Loucy (cell line): ENCODE results near the gene MBTD1.

Experiments
- H2AFZ ChIP-seq: fragments of 200-600 bp; sonication (generic); 2 replicates; pipeline ENCODE4 v1.6.0; 2016; ENCODE audit warnings: antibody characterized with exemption, mild to moderate bottlenecking, low read length, moderate library complexity
- H3F3A ChIP-seq: fragments of 200-600 bp; 2 replicates; pipeline ENCODE4 v1.6.0; 2016; ENCODE audit warnings: antibody characterized with exemption, low read depth, mild to moderate bottlenecking
- H3K27me3 ChIP-seq: fragments of 200-600 bp; sonication (generic); 2 replicates; pipeline ENCODE4 v1.6.1; 2014; ENCODE audit warnings: low read length, mild to moderate bottlenecking; ENCODE audit not compliant: insufficient read depth, poor library complexity, severe bottlenecking
- H3K36me3 ChIP-seq: fragments of 200-600 bp; sonication (generic); 2 replicates; pipeline ENCODE4 v1.6.1; 2016; ENCODE audit warnings: low read length; ENCODE audit not compliant: insufficient read depth
- H3K4me1 ChIP-seq: fragments of 200-600 bp; sonication (generic); 2 replicates; pipeline ENCODE4 v1.5.1; 2014; ENCODE audit warnings: low read length, mild to moderate bottlenecking; ENCODE audit not compliant: insufficient read depth, poor library complexity, severe bottlenecking
- H3K4me2 ChIP-seq: fragments of 200-600 bp; sonication (generic); 2 replicates; pipeline ENCODE4 v1.6.0; 2014; ENCODE audit warnings: antibody characterized with exemption, low read length, low read depth, mild to moderate bottlenecking; ENCODE audit not compliant: poor library complexity, severe bottlenecking
- H3K4me3 ChIP-seq: fragments of 200-600 bp; sonication (generic); 2 replicates; pipeline ENCODE4 v1.5.1; 2014; ENCODE audit warnings: low read length, mild to moderate bottlenecking, mixed read lengths; ENCODE audit not compliant: poor library complexity, severe bottlenecking
- H3K79me2 ChIP-seq: fragments of 200-600 bp; sonication (generic); 2 replicates; pipeline ENCODE4 v1.6.1; 2014; ENCODE audit warnings: low read length; ENCODE audit not compliant: insufficient read depth
- H3K9ac ChIP-seq: fragments of 200-600 bp; sonication (generic); 2 replicates; pipeline ENCODE4 v1.6.0; 2014; ENCODE audit warnings: mild to moderate bottlenecking, low read depth, low read length, moderate library complexity; ENCODE audit not compliant: poor library complexity, severe bottlenecking
- H3K9me2 ChIP-seq: fragments of 200-600 bp; sonication (generic); replicated peaks from 2 replicates; pipeline ENCODE4 v1.6.1; 2016; ENCODE audit warnings: low read depth, low read length, mixed read lengths
- H3K9me3 ChIP-seq: fragments of 200-600 bp; sonication (generic); 2 replicates; pipeline ENCODE4 v1.6.1; 2014; ENCODE audit warnings: mild to moderate bottlenecking, antibody characterized with exemption, low read length, low read depth; ENCODE audit not compliant: insufficient read depth
- H4K20me1 ChIP-seq: fragments of 200-600 bp; sonication (generic); 2 replicates; pipeline ENCODE4 v1.6.0; 2014; ENCODE audit warnings: antibody characterized with exemption, low read length, mild to moderate bottlenecking; ENCODE audit not compliant: insufficient read depth, poor library complexity, severe bottlenecking
- EZH2phosphoT487 ChIP-seq: fragments of 200-600 bp; IDR thresholded peaks from 2 replicates; pipeline ENCODE4 v1.6.1; 2018; ENCODE audit warnings: antibody characterized with exemption, mild to moderate bottlenecking, moderate library complexity, borderline replicate concordance
- TF ChIP-seq, protein P1 (sequence below): fragments of 200-600 bp; sonication (generic); conservative IDR thresholded peaks from 2 replicates; pipeline ENCODE4 v1.5.1; 2014; ENCODE audit warnings: mild to moderate bottlenecking, antibody characterized with exemption, low read length

Gene MBTD1

DNA sequence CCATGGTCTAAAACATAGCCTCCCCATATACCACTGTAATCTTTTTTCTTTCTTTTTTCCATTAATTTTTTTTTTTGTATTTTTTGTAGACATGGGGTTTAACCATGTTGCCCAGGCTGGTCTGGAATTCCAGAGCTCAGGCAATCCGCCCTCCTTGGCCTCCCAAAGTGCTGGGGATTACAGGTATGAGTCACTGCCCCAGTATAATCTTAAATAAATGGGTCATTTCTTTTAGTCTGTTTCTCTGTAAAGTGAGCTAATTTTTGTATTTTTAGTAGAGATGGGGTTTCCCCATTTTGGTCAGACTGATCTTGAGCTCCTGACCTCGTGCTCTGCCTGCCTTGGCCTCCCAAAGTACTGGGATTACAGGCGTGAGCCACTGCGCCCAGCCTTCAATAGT lies 112.2 kb downstream of the MBTD1 start:
- Histone ChIP-seq H3K9ac (no peak overlapping the region), H3K36me3 (no peaks in the 10 kb centered on the region), H2AFZ (no peak overlapping the region), H3K27me3 (no peaks in the 10 kb centered on the region), H3K9me2 (no peaks in the 10 kb centered on the region), H3K4me3 (no peak overlapping the region), H3K4me1 (peaks cover 6% of the 10 kb centered on the region), H3F3A (no peaks in the 10 kb centered on the region), H4K20me1 (no peaks in the 10 kb centered on the region), H3K9me3 (no peaks in the 10 kb centered on the region), H3K4me2 (no peak overlapping the region), H3K79me2 (no peaks in the 10 kb centered on the region)
- TF ChIP-seq, protein P1, sequence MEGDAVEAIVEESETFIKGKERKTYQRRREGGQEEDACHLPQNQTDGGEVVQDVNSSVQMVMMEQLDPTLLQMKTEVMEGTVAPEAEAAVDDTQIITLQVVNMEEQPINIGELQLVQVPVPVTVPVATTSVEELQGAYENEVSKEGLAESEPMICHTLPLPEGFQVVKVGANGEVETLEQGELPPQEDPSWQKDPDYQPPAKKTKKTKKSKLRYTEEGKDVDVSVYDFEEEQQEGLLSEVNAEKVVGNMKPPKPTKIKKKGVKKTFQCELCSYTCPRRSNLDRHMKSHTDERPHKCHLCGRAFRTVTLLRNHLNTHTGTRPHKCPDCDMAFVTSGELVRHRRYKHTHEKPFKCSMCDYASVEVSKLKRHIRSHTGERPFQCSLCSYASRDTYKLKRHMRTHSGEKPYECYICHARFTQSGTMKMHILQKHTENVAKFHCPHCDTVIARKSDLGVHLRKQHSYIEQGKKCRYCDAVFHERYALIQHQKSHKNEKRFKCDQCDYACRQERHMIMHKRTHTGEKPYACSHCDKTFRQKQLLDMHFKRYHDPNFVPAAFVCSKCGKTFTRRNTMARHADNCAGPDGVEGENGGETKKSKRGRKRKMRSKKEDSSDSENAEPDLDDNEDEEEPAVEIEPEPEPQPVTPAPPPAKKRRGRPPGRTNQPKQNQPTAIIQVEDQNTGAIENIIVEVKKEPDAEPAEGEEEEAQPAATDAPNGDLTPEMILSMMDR = no peak
- no peak for TF ChIP-seq EZH2phosphoT487

DNA sequence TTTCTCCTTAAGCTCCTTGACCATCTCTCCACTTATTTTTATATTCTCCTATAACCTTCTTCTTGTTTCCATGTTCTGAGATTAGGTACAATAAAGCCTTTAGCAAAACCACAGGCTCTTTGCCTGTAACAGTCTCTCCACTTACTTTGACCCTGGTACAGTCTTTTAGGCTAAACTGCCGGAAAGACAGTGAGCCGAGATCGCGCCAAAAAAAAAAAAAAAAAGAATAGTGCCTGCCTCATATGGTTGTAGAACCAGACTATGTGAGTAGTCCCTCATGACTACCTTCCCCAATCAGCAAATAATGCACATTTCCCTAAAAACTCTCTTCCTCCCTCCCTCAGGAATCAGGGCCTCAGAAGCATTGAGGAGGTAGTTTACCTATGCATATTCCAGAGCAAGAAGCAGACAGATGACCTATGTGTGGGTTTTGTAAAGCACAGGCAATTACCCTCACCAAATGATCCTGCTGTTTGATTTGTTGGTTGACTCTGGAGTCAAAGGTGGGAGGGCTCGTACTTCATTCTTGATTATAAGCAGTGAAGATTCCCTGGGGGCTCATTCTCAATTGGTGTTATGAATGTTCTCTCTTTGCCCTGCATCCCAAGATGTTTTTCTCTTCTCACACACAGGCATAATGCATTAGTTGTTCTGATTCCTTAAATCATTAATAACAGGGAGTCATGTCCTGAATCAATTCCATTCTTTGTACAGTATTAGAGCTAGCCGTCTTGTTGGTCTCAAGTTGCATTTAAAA lies 115.4 kb downstream of the MBTD1 start:
- Histone ChIP-seq H3K4me1 (peaks cover 8% of the 10 kb centered on the region), H3K27me3 (no peaks in the 10 kb centered on the region), H3K36me3 (no peaks in the 10 kb centered on the region), H4K20me1 (no peaks in the 10 kb centered on the region), H3F3A (no peaks in the 10 kb centered on the region), H3K9me3 (no peaks in the 10 kb centered on the region), H3K4me2 (no peak overlapping the region), H3K9me2 (no peaks in the 10 kb centered on the region), H3K9ac (no peak overlapping the region), H3K4me3 (no peak overlapping the region), H2AFZ (no peak overlapping the region), H3K79me2 (no peaks in the 10 kb centered on the region)
- TF ChIP-seq, protein P1 = no peak
- TF ChIP-seq EZH2phosphoT487 = no peak

DNA sequence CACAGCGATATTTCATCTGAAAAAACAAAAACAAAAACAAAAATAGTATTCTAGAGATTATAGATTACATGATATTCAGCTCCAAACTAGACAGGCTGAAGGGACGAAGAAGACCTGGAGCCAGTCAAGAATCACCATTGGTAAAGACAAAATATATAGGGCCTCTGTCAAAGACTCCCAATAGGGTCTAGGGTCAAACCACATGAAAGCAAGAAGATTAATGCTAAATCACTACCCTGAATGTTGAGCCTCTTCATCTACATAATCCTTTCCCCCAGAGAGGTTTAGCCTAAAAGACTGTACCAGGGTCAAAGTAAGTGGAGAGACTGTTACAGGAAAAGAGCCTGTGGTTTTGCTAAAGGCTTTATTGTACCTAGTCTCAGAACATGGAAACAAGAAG lies 117.3 kb downstream of the MBTD1 start:
- H3K4me3 ChIP-seq = no peak overlapping the region
- no peak overlapping the region for H3K4me2 ChIP-seq
- H3K9me3 ChIP-seq = no peaks in the 10 kb centered on the region
- no peaks in the 10 kb centered on the region for H3F3A ChIP-seq
- H3K9ac ChIP-seq = no peak overlapping the region
- H4K20me1 ChIP-seq = no peaks in the 10 kb centered on the region
- H3K79me2 ChIP-seq = no peaks in the 10 kb centered on the region
- no peaks in the 10 kb centered on the region for H3K27me3 ChIP-seq
- H3K9me2 ChIP-seq = no peaks in the 10 kb centered on the region
- peaks cover 8% of the 10 kb centered on the region for H3K4me1 ChIP-seq
- TF ChIP-seq, protein P1 = no peak
- TF ChIP-seq EZH2phosphoT487 = no peak
- no peaks in the 10 kb centered on the region for H3K36me3 ChIP-seq
- H2AFZ ChIP-seq = no peak overlapping the region
